Measurements from ENCODE around the gene SFPQ.

DNA sequence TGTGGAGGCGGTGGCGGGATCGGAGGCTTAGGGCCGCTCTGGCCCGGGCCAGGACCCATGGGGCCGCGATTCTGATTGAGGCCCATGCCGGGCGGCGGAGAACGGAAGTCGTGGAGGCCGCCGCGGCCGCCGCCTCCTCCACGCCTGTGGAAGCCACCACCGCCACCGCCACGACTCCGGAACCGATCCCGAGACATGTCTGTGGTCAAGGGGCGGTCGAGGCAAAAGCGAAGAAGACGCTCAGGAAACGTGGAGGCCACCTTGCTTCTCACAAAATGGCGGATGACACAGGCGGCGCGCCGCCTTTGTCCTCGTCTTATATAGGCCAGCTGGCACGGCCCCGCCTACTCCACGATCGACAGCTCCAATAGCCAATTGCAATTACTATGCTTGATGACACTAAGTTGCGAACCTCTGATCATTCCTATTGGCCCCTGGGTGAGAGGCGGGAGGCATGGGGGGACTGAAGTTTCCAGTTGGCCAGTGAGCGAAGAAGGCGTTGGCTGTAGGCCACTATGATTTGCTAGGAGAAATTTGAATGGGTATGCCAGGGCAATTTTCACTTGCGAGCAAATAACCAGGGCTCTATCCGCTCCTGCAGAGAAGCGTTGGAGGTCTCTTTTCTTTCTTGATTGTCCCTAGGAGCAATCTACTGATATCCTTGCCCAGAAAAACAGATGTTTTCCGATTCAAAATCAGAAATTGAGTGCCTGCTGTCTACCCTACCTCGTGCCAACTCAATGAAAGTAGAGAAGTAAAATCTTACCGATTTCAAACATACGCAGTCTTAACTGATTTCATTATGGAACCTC is at the start of gene SFPQ:
- TF ChIP-seq EZH2 (optimal IDR thresholded peaks at IDR 0.05; ENCODE audit: low read depth, low read length) = no peak
- TF ChIP-seq, protein P1, sequence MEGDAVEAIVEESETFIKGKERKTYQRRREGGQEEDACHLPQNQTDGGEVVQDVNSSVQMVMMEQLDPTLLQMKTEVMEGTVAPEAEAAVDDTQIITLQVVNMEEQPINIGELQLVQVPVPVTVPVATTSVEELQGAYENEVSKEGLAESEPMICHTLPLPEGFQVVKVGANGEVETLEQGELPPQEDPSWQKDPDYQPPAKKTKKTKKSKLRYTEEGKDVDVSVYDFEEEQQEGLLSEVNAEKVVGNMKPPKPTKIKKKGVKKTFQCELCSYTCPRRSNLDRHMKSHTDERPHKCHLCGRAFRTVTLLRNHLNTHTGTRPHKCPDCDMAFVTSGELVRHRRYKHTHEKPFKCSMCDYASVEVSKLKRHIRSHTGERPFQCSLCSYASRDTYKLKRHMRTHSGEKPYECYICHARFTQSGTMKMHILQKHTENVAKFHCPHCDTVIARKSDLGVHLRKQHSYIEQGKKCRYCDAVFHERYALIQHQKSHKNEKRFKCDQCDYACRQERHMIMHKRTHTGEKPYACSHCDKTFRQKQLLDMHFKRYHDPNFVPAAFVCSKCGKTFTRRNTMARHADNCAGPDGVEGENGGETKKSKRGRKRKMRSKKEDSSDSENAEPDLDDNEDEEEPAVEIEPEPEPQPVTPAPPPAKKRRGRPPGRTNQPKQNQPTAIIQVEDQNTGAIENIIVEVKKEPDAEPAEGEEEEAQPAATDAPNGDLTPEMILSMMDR (IDR thresholded peaks at IDR 0.05; ENCODE audit: low read length) = no peak
